Type B pancreatic cell (in vitro differentiated cells): ENCODE measurements around the gene CSAD. TPM values are rescaled to one million over a fixed set of nuclear protein-coding genes. Genes with fewer than 3 reads are reported as not detected.

Source experiments
- DNase-seq: peaks from one replicate; pipeline ENCODE4 v3.0.0; 2021; ENCODE audit warnings: mixed read lengths; ENCODE audit not compliant: unreplicated experiment; ENCODE audit errors: extremely low spot score
- H3K27ac Mint-ChIP-seq: 2 replicates; pipeline ENCODE4 v1.8.0; 2021; ENCODE audit warnings: mild to moderate bottlenecking, mixed read lengths
- H3K27me3 Mint-ChIP-seq: 2 replicates; pipeline ENCODE4 v1.8.0; 2021; ENCODE audit warnings: mixed read lengths
- H3K36me3 Mint-ChIP-seq: 2 replicates; pipeline ENCODE4 v1.8.0; 2021; ENCODE audit warnings: mixed read lengths
- H3K4me1 Mint-ChIP-seq: one replicate; pipeline ENCODE4 v1.8.0; 2021; ENCODE audit warnings: mixed read lengths; ENCODE audit not compliant: unreplicated experiment
- H3K4me3 Mint-ChIP-seq: 2 replicates; pipeline ENCODE4 v1.8.0; 2021; ENCODE audit warnings: mild to moderate bottlenecking, mixed read lengths
- H3K9me3 Mint-ChIP-seq: 2 replicates; pipeline ENCODE4 v1.8.0; 2021; ENCODE audit warnings: mixed read lengths
- long read RNA-seq: library from polyadenylated mRNA; unstranded; transcript quantifications from one replicate; pipeline ENCODE4 v2.0.0, GENCODE V29; 2020
- total RNA-seq: library from RNA; stranded (reverse); gene quantifications from 2 replicates; pipeline ENCODE4 v1.2.1, GENCODE V29; 2021; ENCODE audit warnings: low replicate concordance
- TF ChIP-seq, protein P1 (sequence below): fragments of 200-600 bp; sonication (generic); conservative IDR thresholded peaks from 2 replicates; pipeline ENCODE4 v1.5.0; 2021; ENCODE audit warnings: antibody characterized with exemption, mild to moderate bottlenecking

The CSAD gene, protein sequence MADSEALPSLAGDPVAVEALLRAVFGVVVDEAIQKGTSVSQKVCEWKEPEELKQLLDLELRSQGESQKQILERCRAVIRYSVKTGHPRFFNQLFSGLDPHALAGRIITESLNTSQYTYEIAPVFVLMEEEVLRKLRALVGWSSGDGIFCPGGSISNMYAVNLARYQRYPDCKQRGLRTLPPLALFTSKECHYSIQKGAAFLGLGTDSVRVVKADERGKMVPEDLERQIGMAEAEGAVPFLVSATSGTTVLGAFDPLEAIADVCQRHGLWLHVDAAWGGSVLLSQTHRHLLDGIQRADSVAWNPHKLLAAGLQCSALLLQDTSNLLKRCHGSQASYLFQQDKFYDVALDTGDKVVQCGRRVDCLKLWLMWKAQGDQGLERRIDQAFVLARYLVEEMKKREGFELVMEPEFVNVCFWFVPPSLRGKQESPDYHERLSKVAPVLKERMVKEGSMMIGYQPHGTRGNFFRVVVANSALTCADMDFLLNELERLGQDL
- total RNA-seq: 30.6 and 49.3 TPM in 2 replicates
- long read RNA-seq, partial matches to known transcripts: 2 of 7 reads
- long read RNA-seq, other reads (novel, unspliced or antisense): 4 of 7 reads

DNA sequence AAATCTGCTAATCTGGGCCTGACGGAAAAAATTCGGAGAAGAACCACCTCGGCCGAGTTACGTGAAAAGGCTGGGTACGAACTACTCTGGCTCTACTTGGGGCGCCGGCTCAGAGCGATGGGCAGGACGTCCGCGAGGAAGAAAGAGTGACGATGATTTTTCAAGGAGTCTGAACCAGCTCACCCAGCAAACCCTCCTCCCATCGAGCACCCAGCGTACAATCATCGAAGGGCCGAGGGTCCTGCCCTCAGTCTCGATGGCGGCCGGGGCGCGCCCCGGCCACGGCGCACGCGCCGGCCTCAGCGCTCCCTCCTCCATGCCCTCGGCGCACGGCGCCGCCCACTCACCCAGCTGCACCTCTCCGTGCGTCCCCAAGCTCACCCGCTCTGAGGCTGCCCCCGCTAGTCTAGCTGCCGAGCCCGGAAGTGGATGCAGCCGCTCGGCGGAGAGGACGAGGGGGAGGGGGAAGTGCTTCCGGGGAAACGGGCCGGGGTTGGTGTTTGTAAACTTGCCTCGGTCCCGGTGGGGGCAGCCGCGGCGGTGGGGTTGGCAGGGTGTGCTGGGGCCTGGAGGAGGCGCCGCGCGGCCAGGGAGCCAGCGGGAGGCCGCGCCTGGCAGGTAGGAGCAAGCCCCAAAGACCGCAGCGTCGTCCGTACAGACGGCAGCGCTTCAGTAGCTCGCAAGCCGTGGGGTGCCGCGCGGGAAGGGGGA lies at the start of gene CSAD, which contains the start of gene ZNF740:
TSS of gene CSAD (minus strand) at position 706 of the 711 bp plus-strand sequence. CDS start 7,455 bp downstream, outside the sequence.
TSS of gene ZNF740 (plus strand) at position 503 of the 711 bp plus-strand sequence. CDS start 1,262 bp downstream, outside the sequence.
- peak; percentile 98 for DNase-seq
- Mint-ChIP-seq H3K27ac (peak within 1 kb of the TSS; percentile 98), H3K27me3 (no peaks in the 10 kb centered on the region), H3K4me1 (peaks cover 49% of the 10 kb centered on the region), H3K9me3 (no peaks in the 10 kb centered on the region), H3K4me3 (peak within 1 kb of the TSS; percentile 94), H3K36me3 (peaks cover 32% of the 10 kb centered on the region)
- TF ChIP-seq, protein P1, sequence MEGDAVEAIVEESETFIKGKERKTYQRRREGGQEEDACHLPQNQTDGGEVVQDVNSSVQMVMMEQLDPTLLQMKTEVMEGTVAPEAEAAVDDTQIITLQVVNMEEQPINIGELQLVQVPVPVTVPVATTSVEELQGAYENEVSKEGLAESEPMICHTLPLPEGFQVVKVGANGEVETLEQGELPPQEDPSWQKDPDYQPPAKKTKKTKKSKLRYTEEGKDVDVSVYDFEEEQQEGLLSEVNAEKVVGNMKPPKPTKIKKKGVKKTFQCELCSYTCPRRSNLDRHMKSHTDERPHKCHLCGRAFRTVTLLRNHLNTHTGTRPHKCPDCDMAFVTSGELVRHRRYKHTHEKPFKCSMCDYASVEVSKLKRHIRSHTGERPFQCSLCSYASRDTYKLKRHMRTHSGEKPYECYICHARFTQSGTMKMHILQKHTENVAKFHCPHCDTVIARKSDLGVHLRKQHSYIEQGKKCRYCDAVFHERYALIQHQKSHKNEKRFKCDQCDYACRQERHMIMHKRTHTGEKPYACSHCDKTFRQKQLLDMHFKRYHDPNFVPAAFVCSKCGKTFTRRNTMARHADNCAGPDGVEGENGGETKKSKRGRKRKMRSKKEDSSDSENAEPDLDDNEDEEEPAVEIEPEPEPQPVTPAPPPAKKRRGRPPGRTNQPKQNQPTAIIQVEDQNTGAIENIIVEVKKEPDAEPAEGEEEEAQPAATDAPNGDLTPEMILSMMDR: no peak

DNA sequence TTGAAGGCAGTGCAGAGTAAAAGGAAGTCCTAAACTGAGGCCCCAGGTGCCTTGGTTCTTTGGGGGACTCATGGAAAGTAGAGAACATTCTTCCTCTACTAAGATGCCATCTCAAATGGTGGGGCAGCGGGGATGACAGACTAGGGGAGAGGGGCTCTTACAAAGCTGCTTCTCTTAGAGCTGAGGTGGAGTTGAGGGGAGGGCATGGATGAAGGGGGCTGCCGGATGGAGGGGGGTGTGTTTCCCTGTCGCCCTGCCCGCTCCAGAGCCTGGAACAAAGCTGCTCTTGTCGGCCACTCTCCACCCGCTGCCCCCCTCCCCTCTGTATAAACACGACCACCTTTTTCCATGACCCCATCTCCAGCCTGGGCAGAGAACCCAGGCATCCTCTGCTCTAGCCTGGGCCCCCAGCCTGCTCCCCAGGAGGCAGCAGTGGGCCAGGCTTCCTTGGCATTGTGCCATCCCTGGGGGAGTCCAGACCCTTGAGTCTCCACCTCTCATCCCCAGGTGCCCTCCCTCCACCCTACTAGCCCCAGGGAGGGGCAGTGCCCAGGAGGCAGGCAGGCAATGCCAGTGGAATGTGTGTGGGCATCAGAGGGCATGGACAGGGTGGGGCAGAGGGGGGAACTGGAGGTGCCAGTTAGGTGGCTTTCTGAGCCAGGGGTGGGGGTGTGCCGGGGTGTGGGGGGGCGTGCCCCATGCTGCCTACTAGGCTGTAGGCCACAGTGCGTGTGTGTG lies 49.6 kb upstream of the CSAD start:
- H3K27ac Mint-ChIP-seq: peak overlapping the region; percentile 75
- TF ChIP-seq, protein P1: no peak
- H3K9me3 Mint-ChIP-seq: no peaks in the 10 kb centered on the region
- H3K36me3 Mint-ChIP-seq: peaks cover 5% of the 10 kb centered on the region
- peaks cover 52% of the 10 kb centered on the region for H3K4me1 Mint-ChIP-seq
- peak overlapping the region; percentile 81 for H3K4me3 Mint-ChIP-seq
- peaks cover 3% of the 10 kb centered on the region for H3K27me3 Mint-ChIP-seq
- no peak for DNase-seq

DNA sequence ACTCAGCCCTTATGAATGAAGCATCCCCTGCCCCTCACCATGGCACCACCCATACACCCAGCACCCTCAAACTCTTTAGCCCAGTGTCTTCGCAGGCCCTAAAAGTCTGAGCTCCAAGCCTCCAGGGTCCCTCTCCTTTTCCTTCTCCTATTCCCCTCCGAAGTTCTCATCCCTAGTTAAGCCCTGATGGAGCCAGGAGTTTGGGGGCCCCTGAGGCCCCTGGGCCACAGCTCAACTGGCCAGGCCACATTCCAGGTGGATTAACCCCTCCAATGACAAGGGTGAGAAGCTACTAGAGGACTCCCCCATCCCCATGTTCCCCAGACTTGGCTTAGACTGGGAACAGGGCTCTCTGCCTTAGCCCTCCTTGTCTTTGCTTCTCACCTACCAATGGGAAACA lies 48.7 kb upstream of the CSAD start:
- TF ChIP-seq, protein P1: no peak
- H3K27me3 Mint-ChIP-seq: peaks cover 3% of the 10 kb centered on the region
- no peak for DNase-seq
- H3K36me3 Mint-ChIP-seq: peaks cover 5% of the 10 kb centered on the region
- H3K4me3 Mint-ChIP-seq: peak overlapping the region; percentile 81
- no peaks in the 10 kb centered on the region for H3K9me3 Mint-ChIP-seq
- H3K27ac Mint-ChIP-seq: peak overlapping the region; percentile 75
- H3K4me1 Mint-ChIP-seq: peaks cover 57% of the 10 kb centered on the region

DNA sequence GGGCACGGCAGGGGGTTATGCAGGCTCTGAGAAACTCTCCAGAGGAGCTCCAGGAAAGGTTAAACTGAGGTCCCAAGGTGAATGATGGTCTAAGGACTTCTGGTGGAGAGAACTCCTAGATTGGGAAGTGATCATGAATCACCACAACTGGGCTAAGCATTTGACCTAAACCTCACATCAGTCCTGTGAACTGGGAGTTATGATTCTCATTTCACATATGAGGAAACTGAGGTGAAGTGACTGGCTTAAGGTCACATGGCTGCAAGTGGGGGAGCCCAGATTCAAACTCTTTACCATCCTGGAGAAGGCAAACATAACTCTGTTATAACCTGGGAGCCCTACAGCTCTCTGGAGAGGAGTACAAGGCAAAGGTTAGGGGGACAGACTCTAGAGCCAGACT lies 47.1 kb upstream of the CSAD start:
- TF ChIP-seq, protein P1: no peak
- Mint-ChIP-seq H3K4me1 (peaks cover 53% of the 10 kb centered on the region), H3K4me3 (no peak overlapping the region), H3K27ac (peak overlapping the region; percentile 48), H3K36me3 (peaks cover 5% of the 10 kb centered on the region), H3K27me3 (no peaks in the 10 kb centered on the region), H3K9me3 (no peaks in the 10 kb centered on the region)
- DNase-seq: no peak

DNA sequence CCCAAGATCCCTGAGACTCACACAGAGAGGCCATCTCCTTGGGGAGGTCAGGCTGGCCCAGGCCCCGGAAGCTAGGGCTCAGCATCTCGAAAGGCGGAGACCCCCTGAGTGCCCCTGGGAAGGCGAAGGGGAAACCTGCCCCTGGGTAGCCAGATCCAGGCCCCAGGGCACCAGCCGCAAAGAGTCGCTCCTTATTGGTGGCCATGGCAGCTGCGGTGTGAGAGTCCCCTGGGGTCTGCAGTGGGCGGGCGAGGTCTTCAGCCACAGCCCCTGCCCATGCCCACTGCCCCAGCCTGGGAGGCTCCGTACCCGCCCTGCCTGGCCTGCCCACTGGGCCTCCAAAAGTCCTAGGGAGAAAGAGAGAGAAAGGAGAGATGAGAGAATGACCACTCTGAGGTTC lies 46.6 kb upstream of the CSAD start:
- Mint-ChIP-seq H3K27ac (peak overlapping the region; percentile 14), H3K27me3 (no peaks in the 10 kb centered on the region), H3K9me3 (no peaks in the 10 kb centered on the region), H3K4me3 (peak overlapping the region; percentile 68), H3K4me1 (peaks cover 49% of the 10 kb centered on the region), H3K36me3 (peaks cover 5% of the 10 kb centered on the region)
- TF ChIP-seq, protein P1: no peak
- no peak for DNase-seq
